ENCODE data around the gene ANKRD40. TPM values are rescaled to one million over a fixed set of nuclear protein-coding genes. Genes with fewer than 3 reads are reported as not detected.

The ANKRD40 gene
- total and polyA plus RNA-seq, 9 of the 15 experiments (the other 6 are each of a cell fraction or from before 2014, with no cell fraction given) = 9.0 to 28.9 (median 27.7) TPM

DNA sequence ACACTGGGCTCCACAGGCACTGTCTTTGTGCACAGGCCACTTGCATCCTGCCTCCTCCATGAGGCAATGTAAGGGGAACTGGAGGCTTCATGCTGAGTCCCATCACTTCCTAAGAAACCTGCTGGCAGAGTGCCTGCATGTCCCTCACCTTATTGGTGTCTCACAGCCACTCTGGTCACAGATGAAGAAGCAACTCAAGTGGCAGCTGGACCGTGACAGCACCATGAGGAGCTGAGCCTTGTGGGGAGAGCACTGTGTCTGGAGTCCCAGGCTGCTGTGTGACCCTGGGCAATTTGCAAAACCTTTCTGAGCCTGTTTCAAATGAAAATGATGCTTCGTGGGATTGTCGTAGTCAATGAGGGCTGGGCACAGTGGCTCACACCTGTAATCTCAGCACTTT lies 19.5 kb downstream of the ANKRD40 start (continued):
- TF ChIP-seq AFF1 (IDR thresholded peaks at IDR 0.05; ENCODE audit: low read depth in 1 of 2, partially characterized antibody in 2 of 2) (no peak), ADNP (tag; IDR thresholded peaks at IDR 0.05) (peak; percentile 91), HLTF (IDR thresholded peaks at IDR 0.05) (no peak)
- TF ChIP-seq, protein P1, sequence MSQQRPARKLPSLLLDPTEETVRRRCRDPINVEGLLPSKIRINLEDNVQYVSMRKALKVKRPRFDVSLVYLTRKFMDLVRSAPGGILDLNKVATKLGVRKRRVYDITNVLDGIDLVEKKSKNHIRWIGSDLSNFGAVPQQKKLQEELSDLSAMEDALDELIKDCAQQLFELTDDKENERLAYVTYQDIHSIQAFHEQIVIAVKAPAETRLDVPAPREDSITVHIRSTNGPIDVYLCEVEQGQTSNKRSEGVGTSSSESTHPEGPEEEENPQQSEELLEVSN (IDR thresholded peaks at IDR 0.05; ENCODE audit: borderline replicate concordance in 1 of 2, extremely low read depth in 1 of 2, insufficient read depth in 1 of 2, insufficient read length in 1 of 2, low read depth in 1 of 2, low read length in 1 of 2, poor library complexity in 1 of 2, severe bottlenecking in 1 of 2) = no peak
